Cardiac fibroblast (primary cell): ENCODE measurements around the gene SPRR1A.

ENCODE experiments used
- DNase-seq, 2 donors: peaks; one replicate each; pipeline versions ENCODE4 v3.0.0 to v3.0.0-alpha.2; 2010; ENCODE audit warnings: low read depth in 2 of 2
- H3K4me3 ChIP-seq, 2 donors: replicated peaks in 1 of 2; 1 replicate in 1 of 2; 2 replicates in 1 of 2; pipeline ENCODE4 v1.5.1; 2011; ENCODE audit warnings: low read depth in 2 of 2, low read length in 2 of 2, mild to moderate bottlenecking in 2 of 2, moderate library complexity in 1 of 2
- TF ChIP-seq, protein P1 (sequence below): IDR thresholded peaks from one replicate; pipeline ENCODE4 v1.5.1; 2011; ENCODE audit warnings: low read depth, mild to moderate bottlenecking, low read length, inconsistent platforms

SPRR1A gene

DNA sequence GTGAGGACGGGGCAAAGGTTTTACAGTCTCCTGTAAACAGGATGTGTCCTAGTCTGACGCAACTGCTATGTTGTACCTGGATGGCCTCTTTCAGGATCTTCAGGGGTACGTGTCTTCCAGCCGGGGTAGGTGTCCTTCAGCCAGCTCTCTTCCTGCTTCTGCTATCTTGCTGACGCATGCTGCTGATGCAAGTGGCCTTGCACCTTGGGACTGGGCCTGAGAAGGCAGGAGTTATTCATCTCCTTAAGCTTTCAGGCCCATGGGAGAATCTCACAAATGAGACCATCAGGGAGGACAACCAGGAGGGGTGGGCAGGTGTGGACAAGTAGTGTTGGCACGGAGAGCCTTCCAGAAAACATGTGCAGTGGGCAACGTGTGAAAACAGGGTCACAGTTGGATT lies 39.2 kb downstream of the SPRR1A start:
- DNase-seq: no peak

DNA sequence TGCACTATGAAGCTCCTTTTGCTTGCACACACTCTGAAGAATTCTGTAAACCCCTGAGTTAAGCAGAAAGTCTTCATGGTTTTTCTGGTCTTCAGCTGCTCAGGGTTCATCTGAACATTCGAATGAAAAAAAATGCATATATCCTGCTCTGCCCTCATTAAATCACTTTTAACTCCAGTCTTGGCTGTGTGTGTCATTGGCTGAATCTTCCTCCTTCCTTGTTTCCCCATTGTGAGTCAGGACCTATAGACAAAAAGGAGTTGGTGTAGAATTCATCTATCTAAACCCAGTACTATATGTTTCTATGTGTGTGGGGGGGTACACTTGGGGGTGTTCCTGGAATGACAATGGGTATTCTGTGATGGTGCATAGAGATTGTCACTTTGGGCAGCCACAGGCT lies 40.5 kb downstream of the SPRR1A start:
- DNase-seq: no peak
- TF ChIP-seq, protein P1, sequence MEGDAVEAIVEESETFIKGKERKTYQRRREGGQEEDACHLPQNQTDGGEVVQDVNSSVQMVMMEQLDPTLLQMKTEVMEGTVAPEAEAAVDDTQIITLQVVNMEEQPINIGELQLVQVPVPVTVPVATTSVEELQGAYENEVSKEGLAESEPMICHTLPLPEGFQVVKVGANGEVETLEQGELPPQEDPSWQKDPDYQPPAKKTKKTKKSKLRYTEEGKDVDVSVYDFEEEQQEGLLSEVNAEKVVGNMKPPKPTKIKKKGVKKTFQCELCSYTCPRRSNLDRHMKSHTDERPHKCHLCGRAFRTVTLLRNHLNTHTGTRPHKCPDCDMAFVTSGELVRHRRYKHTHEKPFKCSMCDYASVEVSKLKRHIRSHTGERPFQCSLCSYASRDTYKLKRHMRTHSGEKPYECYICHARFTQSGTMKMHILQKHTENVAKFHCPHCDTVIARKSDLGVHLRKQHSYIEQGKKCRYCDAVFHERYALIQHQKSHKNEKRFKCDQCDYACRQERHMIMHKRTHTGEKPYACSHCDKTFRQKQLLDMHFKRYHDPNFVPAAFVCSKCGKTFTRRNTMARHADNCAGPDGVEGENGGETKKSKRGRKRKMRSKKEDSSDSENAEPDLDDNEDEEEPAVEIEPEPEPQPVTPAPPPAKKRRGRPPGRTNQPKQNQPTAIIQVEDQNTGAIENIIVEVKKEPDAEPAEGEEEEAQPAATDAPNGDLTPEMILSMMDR: no peak
- no peak overlapping the region for H3K4me3 ChIP-seq

More for the DNA sequence above, 39.2 kb downstream of the SPRR1A start:
- TF ChIP-seq, protein P1: no peak
- H3K4me3 ChIP-seq: no peak overlapping the region

DNA sequence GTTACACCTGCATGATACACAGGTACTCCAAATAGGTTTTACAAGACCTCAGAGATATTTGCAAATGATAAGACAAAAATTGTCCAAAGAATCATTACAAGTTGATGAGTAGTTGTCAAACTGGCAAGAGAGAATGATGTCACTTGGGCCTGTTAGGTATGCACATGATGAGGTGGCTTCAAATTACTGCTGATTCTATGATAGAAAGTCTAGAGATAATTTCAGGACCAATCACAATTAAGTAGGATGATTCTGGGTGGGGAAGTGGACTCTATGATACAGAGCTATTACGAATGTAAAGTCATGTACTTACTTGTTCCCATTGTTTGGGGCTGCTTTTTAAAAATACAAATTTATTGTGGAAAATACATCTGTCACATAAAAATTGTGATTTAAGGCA lies 41.9 kb downstream of the SPRR1A start:
- H3K4me3 ChIP-seq: no peak overlapping the region
- TF ChIP-seq, protein P1: no peak
- DNase-seq: no peak

DNA sequence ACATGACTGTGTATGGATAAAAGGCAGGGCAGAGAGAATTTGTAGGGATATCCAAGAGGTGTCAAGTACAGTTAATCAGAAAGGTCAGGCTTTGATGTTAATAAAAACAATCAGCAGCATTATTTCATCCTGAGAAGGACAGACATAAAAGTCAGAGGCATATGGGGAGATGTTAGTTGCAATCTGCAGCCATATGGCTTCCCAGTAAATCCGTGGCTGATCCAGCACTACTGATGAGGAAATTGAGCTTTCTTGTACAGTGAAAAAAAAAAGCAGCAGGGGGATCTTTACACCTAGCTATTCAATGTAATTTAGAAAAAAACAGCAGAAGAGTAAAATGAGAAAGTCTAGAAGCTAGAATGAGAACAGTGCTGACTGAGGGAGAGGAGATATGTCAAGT lies 44.9 kb downstream of the SPRR1A start:
- no peak for DNase-seq

DNA sequence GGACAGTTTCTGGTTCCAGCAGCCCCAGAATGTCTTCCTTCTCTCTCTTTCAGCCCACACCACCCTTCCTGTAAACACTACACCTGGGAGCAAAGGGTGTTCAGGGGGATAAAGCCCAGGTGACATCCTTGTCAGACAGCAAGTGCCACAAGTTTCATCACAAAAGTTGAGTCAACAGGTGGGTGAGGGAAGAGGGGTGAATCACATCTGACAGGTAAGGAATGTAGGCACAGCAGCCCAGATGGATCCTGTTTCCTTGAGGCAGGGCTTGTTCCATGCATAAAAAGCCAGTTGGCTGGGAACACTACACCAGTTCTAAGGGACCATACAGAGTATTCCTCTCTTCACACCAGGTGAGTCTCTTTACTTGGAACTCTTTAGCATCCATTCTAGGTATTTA lies 47.0 kb downstream of the SPRR1A start, which contains the start of gene SPRR1B:
Gene SPRR1B, plus strand, starts transcription at position 309 of the 400 bp plus-strand sequence. CDS start 1,143 bp downstream, outside the sequence.
- TF ChIP-seq, protein P1: no peak
- no peak within 1 kb of the TSS for H3K4me3 ChIP-seq
- no peak for DNase-seq

More for the DNA sequence above, 44.9 kb downstream of the SPRR1A start:
- TF ChIP-seq, protein P1: no peak
- no peak overlapping the region for H3K4me3 ChIP-seq

DNA sequence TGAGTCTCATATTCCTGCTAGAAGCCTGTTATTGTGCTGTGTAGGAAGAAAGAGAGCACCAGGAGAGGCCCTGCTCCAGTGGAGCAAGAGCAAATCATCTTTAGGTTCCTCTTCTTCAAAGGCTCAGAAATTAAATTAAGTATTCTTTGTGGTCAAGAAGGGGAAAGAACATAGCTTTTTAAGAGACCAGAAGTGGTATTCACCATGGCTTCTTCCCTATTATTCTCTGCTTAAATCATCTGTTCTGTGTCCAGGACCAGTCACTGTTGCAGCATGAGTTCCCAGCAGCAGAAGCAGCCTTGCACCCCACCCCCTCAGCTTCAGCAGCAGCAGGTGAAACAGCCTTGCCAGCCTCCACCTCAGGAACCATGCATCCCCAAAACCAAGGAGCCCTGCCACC lies 48.2 kb downstream of the SPRR1A start:
- H3K4me3 ChIP-seq: no peak overlapping the region
- TF ChIP-seq, protein P1: no peak
- no peak for DNase-seq

DNA sequence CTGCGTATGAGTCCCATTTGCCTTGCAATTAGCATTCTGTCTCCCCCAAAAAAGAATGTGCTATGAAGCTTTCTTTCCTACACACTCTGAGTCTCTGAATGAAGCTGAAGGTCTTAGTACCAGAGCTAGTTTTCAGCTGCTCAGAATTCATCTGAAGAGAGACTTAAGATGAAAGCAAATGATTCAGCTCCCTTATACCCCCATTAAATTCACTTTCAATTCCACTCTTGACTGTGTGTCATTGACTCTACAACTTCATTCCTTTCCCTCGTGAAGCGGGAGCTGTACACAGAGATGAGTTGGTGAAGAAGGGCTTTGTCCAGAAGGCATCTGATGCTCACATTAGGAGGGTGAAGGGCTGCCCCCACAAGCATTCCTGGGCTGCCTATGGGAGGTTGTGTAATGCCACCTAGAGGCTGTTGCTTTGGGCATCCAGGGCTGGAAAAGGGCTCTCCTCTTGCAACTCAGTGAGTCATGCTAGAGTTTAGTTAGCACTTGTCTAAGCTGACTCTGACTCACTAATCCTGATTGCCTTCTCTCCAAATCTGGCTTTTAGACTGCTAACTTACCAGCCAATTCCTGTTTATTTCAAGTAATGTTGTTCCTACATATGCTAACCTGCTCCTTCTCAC lies 48.9 kb downstream of the SPRR1A start:
- H3K4me3 ChIP-seq: no peak overlapping the region
- peak; percentile 19 to 25 for DNase-seq
- TF ChIP-seq, protein P1: no peak
